ENCODE data around the gene PLEKHA5.

DNA sequence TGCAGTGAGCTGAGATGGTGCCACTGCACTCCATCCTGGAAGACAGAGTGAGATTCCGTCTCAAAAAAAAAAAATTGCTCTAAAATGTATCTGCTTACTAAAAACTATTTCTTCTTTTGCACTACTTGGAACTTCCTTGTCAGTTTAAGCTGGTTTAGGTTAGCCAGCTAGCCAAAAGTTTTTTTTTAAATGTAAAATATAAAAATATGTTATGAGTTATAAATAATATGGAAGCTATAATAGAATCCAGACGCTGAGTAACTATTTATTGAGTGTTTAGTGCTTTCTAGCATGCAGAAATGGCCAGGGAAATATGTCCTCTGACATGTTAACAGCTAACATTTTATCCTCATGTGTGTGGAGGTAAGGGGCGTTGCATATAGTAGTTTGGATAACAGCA is 85.6 kb downstream of the PLEKHA5 start:
- TF ChIP-seq, protein P1, sequence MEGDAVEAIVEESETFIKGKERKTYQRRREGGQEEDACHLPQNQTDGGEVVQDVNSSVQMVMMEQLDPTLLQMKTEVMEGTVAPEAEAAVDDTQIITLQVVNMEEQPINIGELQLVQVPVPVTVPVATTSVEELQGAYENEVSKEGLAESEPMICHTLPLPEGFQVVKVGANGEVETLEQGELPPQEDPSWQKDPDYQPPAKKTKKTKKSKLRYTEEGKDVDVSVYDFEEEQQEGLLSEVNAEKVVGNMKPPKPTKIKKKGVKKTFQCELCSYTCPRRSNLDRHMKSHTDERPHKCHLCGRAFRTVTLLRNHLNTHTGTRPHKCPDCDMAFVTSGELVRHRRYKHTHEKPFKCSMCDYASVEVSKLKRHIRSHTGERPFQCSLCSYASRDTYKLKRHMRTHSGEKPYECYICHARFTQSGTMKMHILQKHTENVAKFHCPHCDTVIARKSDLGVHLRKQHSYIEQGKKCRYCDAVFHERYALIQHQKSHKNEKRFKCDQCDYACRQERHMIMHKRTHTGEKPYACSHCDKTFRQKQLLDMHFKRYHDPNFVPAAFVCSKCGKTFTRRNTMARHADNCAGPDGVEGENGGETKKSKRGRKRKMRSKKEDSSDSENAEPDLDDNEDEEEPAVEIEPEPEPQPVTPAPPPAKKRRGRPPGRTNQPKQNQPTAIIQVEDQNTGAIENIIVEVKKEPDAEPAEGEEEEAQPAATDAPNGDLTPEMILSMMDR (IDR thresholded peaks at IDR 0.05): no peak
- no peak for TF ChIP-seq EP300 (IDR thresholded peaks at IDR 0.05)
- no peak for TF ChIP-seq POLR2A (IDR thresholded peaks at IDR 0.05)
- no peak for TF ChIP-seq POLR2AphosphoS5 (IDR thresholded peaks at IDR 0.05)
